GM12801 (cell line): ENCODE data around the gene ATG2A.

Experiments used
- CTCF ChIP-seq: IDR thresholded peaks from one replicate; pipeline ENCODE4 v1.5.1; 2011; ENCODE audit warnings: control low read depth; ENCODE audit not compliant: insufficient read length; ENCODE audit errors: extremely low read depth

The ATG2A gene

DNA sequence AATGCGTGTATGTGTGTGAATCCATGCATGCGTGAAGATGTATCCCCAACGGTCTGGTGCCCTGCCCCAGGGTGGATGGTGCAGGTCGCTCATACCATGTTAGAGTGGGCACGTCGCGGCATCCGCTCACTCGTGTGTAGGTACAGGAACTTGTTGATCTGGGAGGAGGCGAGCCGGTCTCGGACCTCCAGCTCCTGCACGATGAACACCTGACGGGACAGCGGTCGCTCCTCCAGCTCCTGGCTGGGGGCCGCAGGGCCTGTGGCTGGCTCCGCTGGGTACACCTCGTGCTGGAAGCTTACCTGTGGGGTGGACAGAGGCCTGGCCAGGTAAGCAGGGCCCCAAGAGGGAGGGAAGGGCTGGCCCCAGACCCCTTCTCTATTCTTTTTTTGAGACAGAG lies 18.5 kb downstream of the ATG2A start:
- no peak for TF ChIP-seq CTCF

GRCh38 chr11:64898076-64898445 lies 18.9 kb downstream of the ATG2A start:
- TF ChIP-seq CTCF, result no peak

- TF ChIP-seq CTCF, result no peak
Measured at GRCh38 chr11:64897381-64898075, 19.5 kb downstream of the ATG2A start.

GRCh38 chr11:64896448-64897022 lies 20.5 kb downstream of the ATG2A start:
- TF ChIP-seq CTCF, result no peak

DNA sequence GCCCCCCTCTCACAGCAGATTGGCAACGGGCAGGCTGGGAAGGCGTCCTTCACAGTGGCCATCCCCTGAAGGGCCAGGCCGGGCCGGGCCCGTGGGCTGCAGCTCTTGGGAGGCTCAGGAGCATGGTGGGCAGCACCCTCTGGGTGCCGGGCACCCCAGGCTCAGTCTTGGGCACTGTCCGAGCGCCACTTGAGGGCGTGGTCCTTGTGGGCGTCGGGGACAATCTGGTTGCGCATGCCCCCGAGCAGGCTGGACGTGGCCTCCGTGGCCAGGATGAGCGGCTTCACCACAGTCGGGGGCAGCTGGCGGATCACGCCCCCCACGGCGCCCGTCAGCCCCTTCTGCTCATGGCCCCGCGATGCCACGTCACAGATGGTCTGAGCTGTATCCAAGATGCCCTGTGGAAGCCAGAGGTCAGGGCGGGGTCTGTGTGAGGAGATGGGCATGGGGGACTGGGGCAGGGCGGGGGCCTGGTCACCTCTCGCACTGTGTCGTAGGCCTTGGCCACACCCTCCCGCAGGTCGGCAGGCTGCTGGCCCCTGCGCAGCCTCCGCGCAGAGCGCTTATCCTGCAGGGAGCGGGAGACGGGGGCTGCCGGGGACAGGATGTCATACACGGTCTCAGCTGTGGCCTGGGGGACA lies 22.1 kb downstream of the ATG2A start:
- TF ChIP-seq CTCF, result no peak

- peak; percentile 62 for TF ChIP-seq CTCF
Measured at GRCh38 chr11:64894070-64894811, 22.8 kb downstream of the ATG2A start.
